Measurements from ENCODE around the gene HDAC4. TPM values are rescaled to one million over a fixed set of nuclear protein-coding genes. Genes with fewer than 3 reads are reported as not detected.

The HDAC4 gene
- total RNA-seq, 1 experiment from 2014 or later, result 32.0 TPM

GRCh38 chr2:239047861-239048260, 353.0 kb downstream of the HDAC4 start:
- no peak overlapping the region for H3K9ac ChIP-seq (ENCODE audit: extremely low read depth, insufficient read length, low read length)
- no CpG with 5 or more reads among the region's 11 CpGs for WGBS (ENCODE audit: extremely low coverage, insufficient read length, low lambda C conversion rate)
- H3K79me2 ChIP-seq (ENCODE audit: insufficient read depth, low read length), result no peaks in the 10 kb centered on the region
- H3K4me3 Mint-ChIP-seq, result no peak overlapping the region
- no peak overlapping the region for H2BK5ac ChIP-seq (ENCODE audit: insufficient read length, low read length)
- no peak overlapping the region for H2BK12ac ChIP-seq (ENCODE audit: insufficient read length, low read depth, low read length)
- no peaks in the 10 kb centered on the region for H4K20me1 ChIP-seq (ENCODE audit: control insufficient read depth, insufficient read depth, insufficient read length)
- no peak for TF ChIP-seq CTCF (conservative IDR thresholded peaks at IDR 0.05)
- no peaks in the 10 kb centered on the region for H3K4me1 Mint-ChIP-seq
- H3K9me3 Mint-ChIP-seq, result no peaks in the 10 kb centered on the region
- H3T11ph ChIP-seq (ENCODE audit: low read length), result no peak overlapping the region
- H4K5ac ChIP-seq (ENCODE audit: insufficient read length, low read depth, low read length), result no peak overlapping the region
- no peak overlapping the region for H4K8ac ChIP-seq (replicated peaks; ENCODE audit: insufficient read length, low read depth, low read length)
- no peak overlapping the region for H2AK5ac ChIP-seq (ENCODE audit: insufficient read length, low read length)
- no peaks in the 10 kb centered on the region for H3K4me1 ChIP-seq (ENCODE audit: insufficient read depth, low read length)
- peaks cover 8% of the 10 kb centered on the region for H3K27me3 Mint-ChIP-seq (ENCODE audit: low read depth)
- H3K36me3 Mint-ChIP-seq (ENCODE audit: insufficient read depth in 1 of 3, low read depth in 3 of 3), result peaks cover 3 to 15% (median 7%) of the 10 kb centered on the region in 3 experiments; a peak in 5 of 7 replicates
- no peak overlapping the region for H3K4ac ChIP-seq (ENCODE audit: low read depth, low read length)
- H2BK120ac ChIP-seq (ENCODE audit: low read depth, low read length, poor library complexity, severe bottlenecking), result no peak overlapping the region
- no peaks in the 10 kb centered on the region for H3K23me2 ChIP-seq (ENCODE audit: insufficient read length, low read depth, low read length, poor library complexity, severe bottlenecking)
- no peak overlapping the region for H3K14ac ChIP-seq (ENCODE audit: insufficient read depth, low read length)
- no peak overlapping the region; a peak in 1 of 7 replicates for H3K27ac Mint-ChIP-seq
- H3K79me1 ChIP-seq (ENCODE audit: insufficient read depth, low read depth, low read length, poor library complexity, severe bottlenecking), result no peaks in the 10 kb centered on the region
- no peak overlapping the region for H2BK15ac ChIP-seq (ENCODE audit: low read depth, low read length)
- H2AFZ ChIP-seq (ENCODE audit: low read length), result no peak overlapping the region
- no peaks in the 10 kb centered on the region for H3K9me3 ChIP-seq (ENCODE audit: control insufficient read depth, low read depth, low read length)
- H3K18ac ChIP-seq (ENCODE audit: insufficient read length, low read depth, low read length), result no peak overlapping the region
- H3K56ac ChIP-seq (ENCODE audit: insufficient read length, low read depth, low read length), result no peak overlapping the region
- no peak overlapping the region for H3K23ac ChIP-seq (ENCODE audit: insufficient read length, low read depth, low read length)
- H2BK20ac ChIP-seq (ENCODE audit: low read depth, low read length, poor library complexity, severe bottlenecking), result no peak overlapping the region
- H4K91ac ChIP-seq (ENCODE audit: insufficient read length, low read depth, low read length), result no peak overlapping the region
- H3K27me3 ChIP-seq (ENCODE audit: insufficient read depth, low read length), result no peaks in the 10 kb centered on the region
- H3K4me2 ChIP-seq (ENCODE audit: insufficient read depth, insufficient read length, low read length), result no peak overlapping the region
- no peak for DNase-seq
- no peak overlapping the region for H3K27ac ChIP-seq (ENCODE audit: insufficient read length, low read depth, low read length)
